ELR (cell line): ENCODE data around the gene RRAS.

Experiments
- DNase-seq: peaks from one replicate; pipeline ENCODE4 v3.0.0-alpha.2; 2015; ENCODE audit warnings: low read depth

The RRAS gene

GRCh38 chr19:49677231-49677900, 37.4 kb upstream of the RRAS start, which contains the start of gene PRMT1:
TSS of gene PRMT1 (plus strand) at chr19:49677271. CDS start at chr19:49677281, 10 bp downstream.
- DNase-seq: peak; percentile 64

GRCh38 chr19:49676784-49677230, 36.9 kb upstream of the RRAS start:
- peak; percentile 100 for DNase-seq

- DNase-seq: peak; percentile 92
These were observed 36.3 kb upstream of the RRAS start for GRCh38 chr19:49676136-49676783.

GRCh38 chr19:49672131-49672919, 32.4 kb upstream of the RRAS start:
- DNase-seq: peak; percentile 75

GRCh38 chr19:49669516-49669915, 29.6 kb upstream of the RRAS start:
- no peak for DNase-seq

GRCh38 chr19:49667473-49667872, 27.5 kb upstream of the RRAS start:
- no peak for DNase-seq

- no peak for DNase-seq
These were observed 26.1 kb upstream of the RRAS start for GRCh38 chr19:49666120-49666444.

GRCh38 chr19:49665351-49666119, 25.6 kb upstream of the RRAS start, which contains the start of the genes BCL2L12 and IRF3:
TSS of gene BCL2L12 (plus strand) at chr19:49665933. CDS start at chr19:49666693, 760 bp downstream.
TSS of gene IRF3 (minus strand) at chr19:49665857. CDS start at chr19:49664838, 1,019 bp downstream.
- peak; percentile 96 for DNase-seq

- DNase-seq: no peak
These were observed 25.1 kb upstream of the RRAS start for GRCh38 chr19:49665036-49665350.

- DNase-seq: peak; percentile 86
These were observed 24.5 kb upstream of the RRAS start for GRCh38 chr19:49664171-49665035.

GRCh38 chr19:49663224-49663623, 23.3 kb upstream of the RRAS start:
- DNase-seq: no peak

- no peak for DNase-seq
These were observed 22.1 kb upstream of the RRAS start for GRCh38 chr19:49662011-49662410.

GRCh38 chr19:49660338-49660961, 20.5 kb upstream of the RRAS start:
- no peak for DNase-seq

- DNase-seq: no peak
These were observed 18.9 kb upstream of the RRAS start for GRCh38 chr19:49658566-49659442.

- no peak for DNase-seq
These were observed 18.2 kb upstream of the RRAS start for GRCh38 chr19:49658139-49658517.

GRCh38 chr19:49657493-49658138, 17.7 kb upstream of the RRAS start:
- DNase-seq: no peak

GRCh38 chr19:49656456-49657109, 16.6 kb upstream of the RRAS start:
- DNase-seq: no peak

- DNase-seq: no peak
These were observed 15.9 kb upstream of the RRAS start for GRCh38 chr19:49655570-49656455.
